PC-3 (cell line): ENCODE results near the gene AGPAT4.

Experiments
- CTCF ChIP-seq: fragments of 300-600 bp; sonication (generic); conservative IDR thresholded peaks from 2 replicates; pipeline ENCODE4 v1.5.1; 2017; ENCODE audit warnings: antibody characterized with exemption, low read depth, mild to moderate bottlenecking, low read length
- EZH2 ChIP-seq: fragments of 300-600 bp; sonication (generic); IDR thresholded peaks from one replicate; pipeline ENCODE4 v1.6.1; 2017; ENCODE audit warnings: antibody characterized with exemption, mild to moderate bottlenecking, low read length; ENCODE audit not compliant: unreplicated experiment

DNA sequence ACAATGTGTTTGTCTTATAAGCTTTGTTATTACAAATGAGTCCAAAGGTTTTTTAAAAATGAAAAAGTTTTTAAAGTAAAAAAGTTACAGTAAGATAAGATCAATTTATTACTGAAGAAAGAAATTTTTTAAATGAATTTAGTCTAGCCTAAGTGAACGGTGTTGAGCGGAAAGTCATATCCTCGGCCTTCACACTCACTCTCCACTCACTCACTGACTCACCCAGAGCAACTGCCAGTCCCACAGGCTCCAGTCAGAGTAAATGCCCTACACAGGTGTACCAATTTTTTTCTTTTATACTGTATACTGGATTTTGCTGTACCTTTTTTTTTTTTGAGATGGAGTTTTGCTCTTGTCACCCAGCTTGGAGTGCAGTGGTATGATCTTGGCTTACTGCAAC is 42.7 kb upstream of the AGPAT4 start:
- TF ChIP-seq CTCF, result no peak
- TF ChIP-seq EZH2, result no peak
